Activated CD8-positive, alpha-beta T cell treated with anti-CD3 and anti-CD28 coated beads, Interleukin-2, amount 10 ng/mL, durations not matched to agents 7 days and 5 days (primary cell): ENCODE results near the gene SERPINB4. TPM values are rescaled to one million over a fixed set of nuclear protein-coding genes. Genes with fewer than 3 reads are reported as not detected.

Source experiments
- ATAC-seq: fragments of 150-1000 bp; cut with Tn5 transposase; one replicate; pipeline ENCODE4 v1.10.0; 2021; ENCODE audit warnings: moderate library complexity
- CTCF ChIA-PET: fragments of 350-600 bp; sonication (Branson Sonifier 250); formaldehyde crosslinking; loops from one replicate; lab custom pipeline; 2021; ENCODE audit warnings: antibody characterized with exemption; lab: Charles Lee
- POLR2A ChIA-PET: fragments of 350-600 bp; sonication (Branson Sonifier 250); formaldehyde crosslinking; loops from one replicate; lab custom pipeline; 2021; ENCODE audit warnings: antibody characterized with exemption; lab: Charles Lee
- DNase-seq: peaks from one replicate; pipeline ENCODE4 v3.0.0-alpha.2; 2020
- H3K27ac Mint-ChIP-seq: one replicate; pipeline ENCODE4 v1.8.0; 2021; ENCODE audit warnings: mild to moderate bottlenecking, mixed read lengths
- H3K27me3 Mint-ChIP-seq: one replicate; pipeline ENCODE4 v1.8.0; 2021; ENCODE audit warnings: low read depth, mixed read lengths
- H3K36me3 Mint-ChIP-seq: one replicate; pipeline ENCODE4 v1.8.0; 2021; ENCODE audit warnings: low read depth, mixed read lengths
- H3K4me1 Mint-ChIP-seq: one replicate; pipeline ENCODE4 v1.8.0; 2021; ENCODE audit warnings: low read depth, mixed read lengths
- H3K4me3 Mint-ChIP-seq: one replicate; pipeline ENCODE4 v1.8.0; 2021; ENCODE audit warnings: mild to moderate bottlenecking, mixed read lengths
- H3K9me3 Mint-ChIP-seq: one replicate; pipeline ENCODE4 v1.8.0; 2022; ENCODE audit warnings: mixed read lengths; ENCODE audit not compliant: insufficient read depth
- total RNA-seq, 2 experiments: library from RNA; stranded (reverse); gene quantifications; one replicate each; pipeline ENCODE4 v1.2.3, GENCODE V29; 2021

Gene SERPINB4
- total RNA-seq, 2 experiments from 2014 or later: not detected

- DNase-seq (no peak), ATAC-seq (no peak)
- H3K27ac Mint-ChIP-seq: no peak overlapping the region
- ChIA-PET POLR2A (no interaction called here), CTCF (no interaction called here)
- H3K4me1 Mint-ChIP-seq: no peaks in the 10 kb centered on the region
- no peaks in the 10 kb centered on the region for H3K9me3 Mint-ChIP-seq
- H3K4me3 Mint-ChIP-seq: no peak overlapping the region
- H3K36me3 Mint-ChIP-seq: no peaks in the 10 kb centered on the region
- no peaks in the 10 kb centered on the region for H3K27me3 Mint-ChIP-seq
Measured at GRCh38 chr18:63617915-63618234, 26.2 kb downstream of the SERPINB4 start.

GRCh38 chr18:63617049-63617914, 26.8 kb downstream of the SERPINB4 start:
- POLR2A ChIA-PET: no interaction called here
- DNase-seq (no peak), ATAC-seq (no peak)
- H3K27me3 Mint-ChIP-seq: no peaks in the 10 kb centered on the region
- no peak overlapping the region for H3K4me3 Mint-ChIP-seq
- no peaks in the 10 kb centered on the region for H3K4me1 Mint-ChIP-seq
- no peak overlapping the region for H3K27ac Mint-ChIP-seq
- H3K9me3 Mint-ChIP-seq: no peaks in the 10 kb centered on the region
- CTCF ChIA-PET: no interaction called here
- no peaks in the 10 kb centered on the region for H3K36me3 Mint-ChIP-seq

GRCh38 chr18:63613420-63613819, 30.6 kb downstream of the SERPINB4 start:
- Mint-ChIP-seq H3K4me3 (no peak overlapping the region), H3K27me3 (no peaks in the 10 kb centered on the region), H3K9me3 (no peaks in the 10 kb centered on the region), H3K27ac (no peak overlapping the region), H3K36me3 (no peaks in the 10 kb centered on the region), H3K4me1 (no peaks in the 10 kb centered on the region)
- no peak for ATAC-seq
- DNase-seq: no peak
- ChIA-PET CTCF (no interaction called here), POLR2A (no interaction called here)

GRCh38 chr18:63606526-63606925, 37.5 kb downstream of the SERPINB4 start:
- Mint-ChIP-seq H3K27ac (no peak overlapping the region), H3K9me3 (no peaks in the 10 kb centered on the region), H3K4me3 (no peak overlapping the region), H3K4me1 (no peaks in the 10 kb centered on the region), H3K36me3 (no peaks in the 10 kb centered on the region), H3K27me3 (peaks cover 6% of the 10 kb centered on the region)
- no peak for ATAC-seq
- no peak for DNase-seq
- ChIA-PET POLR2A (no interaction called here), CTCF (interaction anchor here (1.5 kb wide), 1 partner anchor 12 kb away, joined by 3 read pairs; no protein-coding TSS in a partner anchor)

GRCh38 chr18:63604791-63605567, 39.1 kb downstream of the SERPINB4 start:
- H3K27me3 Mint-ChIP-seq: peaks cover 6% of the 10 kb centered on the region
- H3K36me3 Mint-ChIP-seq: no peaks in the 10 kb centered on the region
- no peak overlapping the region for H3K4me3 Mint-ChIP-seq
- H3K27ac Mint-ChIP-seq: no peak overlapping the region
- DNase-seq (no peak), ATAC-seq (no peak)
- H3K9me3 Mint-ChIP-seq: no peaks in the 10 kb centered on the region
- H3K4me1 Mint-ChIP-seq: no peaks in the 10 kb centered on the region
- POLR2A ChIA-PET: no interaction called here
- CTCF ChIA-PET: no interaction called here

- H3K4me3 Mint-ChIP-seq: no peak overlapping the region
- ChIA-PET POLR2A (no interaction called here), CTCF (interaction anchor here (1.2 kb wide), 1 partner anchor 92 kb away, joined by 3 read pairs; no protein-coding TSS in a partner anchor)
- no peak for DNase-seq
- no peaks in the 10 kb centered on the region for H3K36me3 Mint-ChIP-seq
- H3K27me3 Mint-ChIP-seq: peaks cover 6% of the 10 kb centered on the region
- no peak overlapping the region for H3K27ac Mint-ChIP-seq
- no peak for ATAC-seq
- no peaks in the 10 kb centered on the region for H3K4me1 Mint-ChIP-seq
- H3K9me3 Mint-ChIP-seq: no peaks in the 10 kb centered on the region
Measured at GRCh38 chr18:63603772-63604171, 40.3 kb downstream of the SERPINB4 start.

GRCh38 chr18:63603355-63603754, 40.7 kb downstream of the SERPINB4 start:
- Mint-ChIP-seq H3K4me3 (no peak overlapping the region), H3K9me3 (no peaks in the 10 kb centered on the region), H3K36me3 (no peaks in the 10 kb centered on the region), H3K27me3 (peaks cover 6% of the 10 kb centered on the region), H3K27ac (no peak overlapping the region), H3K4me1 (no peaks in the 10 kb centered on the region)
- ChIA-PET CTCF (interaction anchor here (1.2 kb wide), 1 partner anchor 92 kb away, joined by 3 read pairs; no protein-coding TSS in a partner anchor), POLR2A (no interaction called here)
- ATAC-seq (no peak), DNase-seq (no peak)

GRCh38 chr18:63596964-63597363, 47.1 kb downstream of the SERPINB4 start:
- ChIA-PET POLR2A (no interaction called here), CTCF (no interaction called here)
- no peak overlapping the region for H3K27ac Mint-ChIP-seq
- no peaks in the 10 kb centered on the region for H3K27me3 Mint-ChIP-seq
- H3K4me1 Mint-ChIP-seq: no peaks in the 10 kb centered on the region
- DNase-seq (no peak), ATAC-seq (no peak)
- H3K9me3 Mint-ChIP-seq: no peaks in the 10 kb centered on the region
- H3K36me3 Mint-ChIP-seq: no peaks in the 10 kb centered on the region
- no peak overlapping the region for H3K4me3 Mint-ChIP-seq

GRCh38 chr18:63592471-63592870, 51.6 kb downstream of the SERPINB4 start:
- H3K27me3 Mint-ChIP-seq: no peaks in the 10 kb centered on the region
- DNase-seq: no peak
- no peak for ATAC-seq
- H3K4me1 Mint-ChIP-seq: no peaks in the 10 kb centered on the region
- H3K4me3 Mint-ChIP-seq: no peak overlapping the region
- H3K27ac Mint-ChIP-seq: no peak overlapping the region
- no peaks in the 10 kb centered on the region for H3K36me3 Mint-ChIP-seq
- ChIA-PET POLR2A (no interaction called here), CTCF (no interaction called here)
- H3K9me3 Mint-ChIP-seq: no peaks in the 10 kb centered on the region

- CTCF ChIA-PET: no interaction called here
- H3K4me3 Mint-ChIP-seq: no peak overlapping the region
- DNase-seq: no peak
- POLR2A ChIA-PET: no interaction called here
- H3K9me3 Mint-ChIP-seq: no peaks in the 10 kb centered on the region
- no peaks in the 10 kb centered on the region for H3K27me3 Mint-ChIP-seq
- no peak for ATAC-seq
- H3K27ac Mint-ChIP-seq: no peak overlapping the region
- H3K4me1 Mint-ChIP-seq: no peaks in the 10 kb centered on the region
- H3K36me3 Mint-ChIP-seq: no peaks in the 10 kb centered on the region
Measured at GRCh38 chr18:63591725-63592124, 52.3 kb downstream of the SERPINB4 start.

GRCh38 chr18:63590966-63591695, 52.9 kb downstream of the SERPINB4 start:
- CTCF ChIA-PET: no interaction called here
- ATAC-seq: no peak
- no peaks in the 10 kb centered on the region for H3K36me3 Mint-ChIP-seq
- no peaks in the 10 kb centered on the region for H3K4me1 Mint-ChIP-seq
- POLR2A ChIA-PET: no interaction called here
- H3K27ac Mint-ChIP-seq: no peak overlapping the region
- H3K9me3 Mint-ChIP-seq: no peaks in the 10 kb centered on the region
- no peaks in the 10 kb centered on the region for H3K27me3 Mint-ChIP-seq
- DNase-seq: no peak
- no peak overlapping the region for H3K4me3 Mint-ChIP-seq

GRCh38 chr18:63590373-63590772, 53.7 kb downstream of the SERPINB4 start:
- no peak overlapping the region for H3K4me3 Mint-ChIP-seq
- CTCF ChIA-PET: no interaction called here

More at GRCh38 chr18:63590373-63590772, 53.7 kb downstream of the SERPINB4 start:
- Mint-ChIP-seq H3K27me3 (no peaks in the 10 kb centered on the region), H3K9me3 (no peaks in the 10 kb centered on the region), H3K36me3 (no peaks in the 10 kb centered on the region), H3K4me1 (no peaks in the 10 kb centered on the region), H3K27ac (no peak overlapping the region)
- no peak for ATAC-seq
- POLR2A ChIA-PET: no interaction called here
- no peak for DNase-seq
